MG63 (cell line): Measurements from ENCODE around the gene DMAC1. TPM values are rescaled to one million over a fixed set of nuclear protein-coding genes. Genes with fewer than 3 reads are reported as not detected.

Experiments used
- DNase-seq: peaks from one replicate; pipeline ENCODE4 v3.0.0-alpha.2; 2020
- H3K27me3 ChIP-seq: fragments of 250-450 bp; sonication (Bioruptor Pico); 2 replicates; pipeline ENCODE4 v1.5.1; 2020; ENCODE audit warnings: mild to moderate bottlenecking, moderate library complexity
- H3K36me3 ChIP-seq: fragments of 250-450 bp; sonication (Bioruptor Pico); 2 replicates; pipeline ENCODE4 v1.5.1; 2020; ENCODE audit warnings: mild to moderate bottlenecking, moderate library complexity
- H3K4me3 ChIP-seq: fragments of 250-450 bp; sonication (Bioruptor Pico); 2 replicates; pipeline ENCODE4 v1.5.1; 2020; ENCODE audit warnings: mild to moderate bottlenecking, moderate library complexity
- H3K9me3 ChIP-seq: fragments of 250-450 bp; sonication (Bioruptor Pico); 2 replicates; pipeline ENCODE4 v1.5.1; 2020; ENCODE audit warnings: mild to moderate bottlenecking, moderate library complexity
- total RNA-seq: library from RNA; depleted of rRNA; stranded (reverse); fragments of >200 nt; shearing (Covaris generic); gene quantifications from 2 replicates; pipeline ENCODE4 v1.2.3, GENCODE V29; 2014; ENCODE audit warnings: low replicate concordance

Gene DMAC1
- total RNA-seq, 1 experiment from 2014 or later = 4.1 TPM

DNA sequence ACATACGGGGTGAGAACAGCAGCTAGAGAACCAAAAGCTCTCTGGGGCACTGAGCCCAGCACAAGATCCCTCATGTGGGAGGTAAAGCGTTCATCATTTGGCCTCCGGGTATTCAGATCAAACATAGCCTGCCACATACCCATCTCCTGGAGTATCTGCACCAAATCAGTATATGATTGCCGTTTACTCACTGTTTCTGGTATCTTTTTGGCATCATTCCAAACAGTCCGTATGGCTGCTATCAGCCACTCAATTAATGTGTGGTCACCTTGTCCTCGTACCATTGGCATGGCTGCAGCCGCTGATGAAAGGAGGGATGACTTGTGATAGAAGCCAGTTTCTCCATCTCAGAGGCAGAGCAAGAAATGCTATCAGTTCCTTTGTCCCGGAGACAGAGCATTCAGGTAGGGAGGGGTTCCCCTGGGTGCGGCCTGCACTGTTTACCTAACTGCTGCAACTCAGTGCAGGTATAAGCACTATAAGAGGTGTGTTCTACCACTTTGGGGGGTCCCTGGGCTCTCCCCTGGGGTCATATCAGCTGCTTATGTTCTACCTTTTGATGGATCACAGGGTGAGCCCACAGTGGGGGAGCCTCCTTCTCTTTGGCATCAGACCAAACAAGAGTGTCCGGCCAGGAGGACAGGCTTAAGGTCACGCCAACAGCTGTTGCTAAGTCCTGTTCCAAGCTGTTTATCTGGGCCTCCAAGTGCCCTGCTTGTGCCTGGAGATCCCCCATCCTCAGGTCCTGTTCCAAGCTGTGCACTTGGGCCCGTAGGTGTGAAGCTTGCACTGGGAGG is 9.4 kb downstream of the DMAC1 start:
- H3K27me3 ChIP-seq = no peaks in the 10 kb centered on the region
- no peaks in the 10 kb centered on the region for H3K9me3 ChIP-seq
- DNase-seq = no peak
- no peak overlapping the region for H3K4me3 ChIP-seq
- no peaks in the 10 kb centered on the region for H3K36me3 ChIP-seq

DNA sequence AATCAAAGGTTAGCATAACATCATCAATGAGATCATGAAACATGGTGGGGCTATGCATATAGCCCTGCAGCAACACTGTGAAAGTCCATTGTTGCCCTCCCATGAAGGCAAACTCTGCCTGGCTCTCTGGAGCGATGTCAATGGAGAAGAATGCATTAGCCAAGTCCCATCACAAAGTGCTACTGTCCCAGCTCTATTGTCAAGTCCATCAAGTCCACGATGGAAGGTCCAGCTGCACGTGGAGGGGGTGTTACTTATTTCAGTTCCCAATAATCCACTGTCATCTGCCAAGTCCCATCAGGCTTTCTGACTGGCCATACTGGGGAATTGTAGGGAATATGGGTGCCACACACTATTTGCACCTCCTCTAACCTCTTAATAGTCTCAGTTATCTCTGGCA is 10.8 kb downstream of the DMAC1 start:
- no peaks in the 10 kb centered on the region for H3K27me3 ChIP-seq
- DNase-seq = no peak
- no peaks in the 10 kb centered on the region for H3K36me3 ChIP-seq
- no peaks in the 10 kb centered on the region for H3K9me3 ChIP-seq
- H3K4me3 ChIP-seq = no peak overlapping the region

- H3K9me3 ChIP-seq = no peaks in the 10 kb centered on the region
- DNase-seq = no peak
- no peak overlapping the region for H3K4me3 ChIP-seq
- H3K27me3 ChIP-seq = no peaks in the 10 kb centered on the region
- no peaks in the 10 kb centered on the region for H3K36me3 ChIP-seq
Measured at GRCh38 chr9:7785813-7786212, 13.8 kb downstream of the DMAC1 start.

DNA sequence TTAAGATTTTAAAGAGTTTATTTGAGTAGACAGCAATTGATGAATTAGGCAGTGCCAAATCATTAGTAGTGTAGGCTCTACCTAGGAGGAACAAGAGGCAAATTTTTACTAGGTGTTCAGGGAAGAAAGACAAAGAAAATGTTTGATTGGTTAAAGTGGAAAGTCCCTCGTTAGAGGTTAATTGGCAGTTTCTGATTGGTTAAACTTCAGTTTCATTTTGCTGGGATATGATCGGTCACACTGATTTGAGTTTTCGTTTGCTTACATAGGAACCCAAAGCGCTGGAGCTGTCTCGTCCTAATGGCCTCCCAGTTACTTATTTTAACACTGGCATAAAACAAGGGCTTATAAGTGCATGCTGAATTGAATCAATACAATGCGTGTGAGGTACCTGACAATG is 15.1 kb downstream of the DMAC1 start:
- DNase-seq = no peak
- Histone ChIP-seq H3K27me3 (no peaks in the 10 kb centered on the region), H3K36me3 (no peaks in the 10 kb centered on the region), H3K9me3 (no peaks in the 10 kb centered on the region), H3K4me3 (no peak overlapping the region)

- Histone ChIP-seq H3K27me3 (no peaks in the 10 kb centered on the region), H3K4me3 (no peak overlapping the region), H3K9me3 (no peaks in the 10 kb centered on the region), H3K36me3 (no peaks in the 10 kb centered on the region)
- no peak for DNase-seq
Measured at GRCh38 chr9:7783635-7784063, 15.9 kb downstream of the DMAC1 start.

GRCh38 chr9:7782400-7783120 is 17.0 kb downstream of the DMAC1 start:
- Histone ChIP-seq H3K4me3 (no peak overlapping the region), H3K27me3 (no peaks in the 10 kb centered on the region), H3K9me3 (no peaks in the 10 kb centered on the region), H3K36me3 (no peaks in the 10 kb centered on the region)
- DNase-seq = no peak

GRCh38 chr9:7780261-7780988 is 19.2 kb downstream of the DMAC1 start:
- Histone ChIP-seq H3K36me3 (no peaks in the 10 kb centered on the region), H3K4me3 (no peak overlapping the region), H3K9me3 (no peaks in the 10 kb centered on the region), H3K27me3 (no peaks in the 10 kb centered on the region)
- DNase-seq = no peak

- no peak overlapping the region for H3K4me3 ChIP-seq
- no peak for DNase-seq
Measured at GRCh38 chr9:7778851-7779600, 20.6 kb downstream of the DMAC1 start.

DNA sequence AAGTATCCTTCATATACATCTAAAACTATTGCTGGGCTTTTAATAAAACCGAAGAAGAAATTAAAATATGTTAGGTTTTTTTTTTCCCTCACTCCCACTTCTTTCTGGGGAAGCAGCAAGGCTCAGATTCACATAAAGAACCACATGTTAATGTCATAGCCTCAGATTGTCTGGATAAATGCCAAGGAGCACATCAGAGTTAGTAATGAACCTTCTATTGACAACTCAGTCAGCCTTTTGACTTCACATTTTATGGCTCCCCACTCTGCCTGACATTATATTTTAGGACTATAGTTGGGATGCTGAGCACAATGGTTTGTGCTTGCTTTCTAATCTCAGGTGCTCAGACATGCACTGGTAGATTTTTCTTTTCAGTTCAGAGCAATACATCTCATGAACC is 21.8 kb downstream of the DMAC1 start:
- H3K36me3 ChIP-seq = no peaks in the 10 kb centered on the region
- no peak overlapping the region for H3K4me3 ChIP-seq
- no peaks in the 10 kb centered on the region for H3K27me3 ChIP-seq
- no peaks in the 10 kb centered on the region for H3K9me3 ChIP-seq
- no peak for DNase-seq

More at GRCh38 chr9:7778851-7779600, 20.6 kb downstream of the DMAC1 start:
- Histone ChIP-seq H3K9me3 (no peaks in the 10 kb centered on the region), H3K36me3 (no peaks in the 10 kb centered on the region), H3K27me3 (no peaks in the 10 kb centered on the region)

DNA sequence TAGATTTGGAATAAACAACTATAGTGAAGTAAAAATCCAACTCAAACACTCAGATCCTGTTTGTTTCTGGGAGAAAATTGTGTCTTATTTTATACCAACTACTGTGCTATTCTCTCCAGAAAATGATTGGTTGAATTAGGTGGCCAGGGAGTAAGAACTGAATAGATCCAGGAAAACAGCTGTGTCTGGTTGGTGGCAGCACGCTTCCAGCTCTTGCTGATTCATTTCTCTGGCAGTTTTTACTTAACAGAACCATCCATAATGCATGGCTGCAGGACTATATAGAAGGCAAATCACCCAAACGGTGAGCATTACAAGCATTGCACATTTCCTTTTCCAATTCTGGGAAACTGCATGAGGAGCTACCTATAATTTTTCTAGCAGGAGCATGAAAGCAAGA is 29.5 kb downstream of the DMAC1 start:
- Histone ChIP-seq H3K27me3 (no peaks in the 10 kb centered on the region), H3K36me3 (no peaks in the 10 kb centered on the region), H3K9me3 (no peaks in the 10 kb centered on the region), H3K4me3 (no peak overlapping the region)
- no peak for DNase-seq

DNA sequence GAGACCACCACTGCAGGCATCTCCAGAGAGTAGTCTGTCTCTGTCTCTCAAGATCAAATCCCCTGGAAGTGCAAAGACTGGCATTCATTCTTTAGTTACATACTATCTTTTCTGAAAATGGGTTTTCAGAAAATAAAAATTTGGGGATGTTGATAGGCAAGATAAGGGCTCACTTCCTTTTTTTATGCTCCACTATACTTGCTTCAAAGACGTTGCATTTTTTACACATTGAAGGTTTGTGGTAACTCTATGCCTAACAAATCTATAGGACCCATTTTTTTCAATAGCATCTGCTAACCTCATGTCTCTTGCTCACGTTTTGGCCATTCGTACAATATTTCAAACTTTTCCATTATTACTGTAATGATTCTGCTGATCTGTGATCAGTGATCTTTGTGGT is 37.0 kb downstream of the DMAC1 start:
- Histone ChIP-seq H3K4me3 (no peak overlapping the region), H3K9me3 (no peaks in the 10 kb centered on the region), H3K27me3 (no peaks in the 10 kb centered on the region), H3K36me3 (no peaks in the 10 kb centered on the region)
- no peak for DNase-seq

GRCh38 chr9:7760014-7760415 is 39.6 kb downstream of the DMAC1 start:
- no peak for DNase-seq
- Histone ChIP-seq H3K27me3 (no peaks in the 10 kb centered on the region), H3K9me3 (no peaks in the 10 kb centered on the region), H3K36me3 (no peaks in the 10 kb centered on the region), H3K4me3 (no peak overlapping the region)

DNA sequence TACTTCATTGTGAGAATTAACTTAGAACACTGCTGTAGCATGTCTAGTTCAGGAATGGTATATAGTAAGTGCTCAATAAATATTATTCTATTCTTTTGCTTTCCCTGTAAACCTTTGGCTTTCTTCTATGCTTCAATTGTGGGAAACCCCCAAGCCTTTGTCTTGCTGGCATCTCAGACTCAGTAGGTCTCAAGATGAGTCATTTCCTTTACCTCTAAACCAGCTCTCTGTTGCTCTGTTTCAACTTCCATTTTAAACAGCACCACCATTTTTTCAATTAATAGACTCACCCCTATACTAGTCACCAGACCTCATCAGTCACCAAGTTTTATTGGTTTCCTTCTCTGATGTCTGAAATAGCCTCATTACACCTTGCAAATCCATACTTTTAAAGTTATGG is 43.5 kb downstream of the DMAC1 start:
- Histone ChIP-seq H3K4me3 (no peak overlapping the region), H3K27me3 (no peaks in the 10 kb centered on the region), H3K36me3 (no peaks in the 10 kb centered on the region), H3K9me3 (no peaks in the 10 kb centered on the region)
- DNase-seq = no peak

DNA sequence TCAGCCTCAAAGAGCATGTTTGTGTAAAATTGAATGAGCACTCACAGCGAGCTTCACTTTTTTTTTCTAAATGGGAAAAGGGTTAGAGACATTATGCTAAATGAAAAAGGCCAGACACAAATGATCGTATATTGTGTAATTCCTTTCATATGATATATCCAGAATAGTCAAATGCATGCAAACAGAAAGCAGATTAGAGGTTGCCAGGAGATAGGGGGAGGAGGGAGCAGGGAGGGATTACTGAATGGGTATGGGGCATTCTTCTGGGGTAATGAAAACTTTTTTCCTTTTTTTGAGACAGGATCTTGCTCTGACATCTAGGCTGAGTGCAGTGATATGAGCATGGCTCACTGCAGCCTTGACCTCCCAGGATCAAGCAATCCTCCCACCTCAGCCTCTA is 47.1 kb downstream of the DMAC1 start:
- DNase-seq = no peak
- no peaks in the 10 kb centered on the region for H3K27me3 ChIP-seq
- H3K4me3 ChIP-seq = no peak overlapping the region
- H3K9me3 ChIP-seq = no peaks in the 10 kb centered on the region
- H3K36me3 ChIP-seq = no peaks in the 10 kb centered on the region
